Psoas muscle (tissue), 8 donors: ENCODE measurements around the gene PARP12. TPM values are rescaled to one million over a fixed set of nuclear protein-coding genes. Genes with fewer than 3 reads are reported as not detected.

ENCODE experiments used
- ATAC-seq, 4 donors: fragments of 200-7000 bp; cut with Tn5 transposase; one replicate each; pipeline ENCODE4 v1.9.1; 2020; ENCODE audit warnings: moderate library complexity in 3 of 4, mild to moderate bottlenecking in 2 of 4
- DNase-seq, 2 donors: peaks; one replicate each; pipeline ENCODE4 v3.0.0-alpha.2; 2020
- H3K27ac ChIP-seq: fragments of 200-600 bp; one replicate; pipeline ENCODE4 v1.8.0; 2022
- H3K27me3 ChIP-seq, 3 donors: fragments of 200-600 bp in 1 of 3; one replicate each; pipeline versions ENCODE4 v1.6.1 to v1.8.0; 2013 to 2022; ENCODE audit warnings: low read length in 2 of 3, mild to moderate bottlenecking in 2 of 3, moderate library complexity in 1 of 3; ENCODE audit not compliant: insufficient read depth in 3 of 3
- H3K36me3 ChIP-seq, 2 donors: fragments of 200-600 bp in 1 of 2; one replicate each; pipeline versions ENCODE4 v1.6.1 to v1.8.0; 2013 to 2022; ENCODE audit warnings: low read depth in 1 of 2, mild to moderate bottlenecking in 1 of 2, moderate library complexity in 1 of 2; ENCODE audit not compliant: insufficient read depth in 1 of 2
- H3K4me1 ChIP-seq: fragments of 200-600 bp; one replicate; pipeline ENCODE4 v1.8.0; 2022
- H3K4me3 ChIP-seq: fragments of 200-600 bp; one replicate; pipeline ENCODE4 v1.8.0; 2022; ENCODE audit warnings: mild to moderate bottlenecking
- H3K9me3 ChIP-seq: fragments of 200-600 bp; one replicate; pipeline ENCODE4 v1.8.0; 2022
- WGBS, 3 donors: extraction: QIAGEN DNeasy Blood & Tissue Kit; methylation state at CpG; one replicate each; pipeline versions ENCODE4 v1.1.6 to v1.1.7; 2013; 5-methylcytosine and 5-hydroxymethylcytosine counted together
- intact Hi-C, 2 donors: fragments of 100-400 bp; cut with DNase I; formaldehyde crosslinking; loops; one replicate each; pipeline versions ENCODE4 v1.11.0 to v1.14.2; 2022
- polyA plus RNA-seq, 3 donors: library from polyadenylated mRNA; stranded (reverse); fragments of 200-250 nt; gene quantifications; one replicate each; pipeline ENCODE4 v1.2.3, GENCODE V29; 2013
- total RNA-seq, 4 donors: library from RNA; stranded (reverse); fragmentation: NEBNext Ultra II Directional in 2 of 4; extraction: Animal tissue kit (Norgen Biotek cat#: 25700) in 2 of 4; gene quantifications; one replicate each; pipeline versions ENCODE4 v1.2.1 to v1.2.4, GENCODE V29; 2021 to 2023
- TF ChIP-seq, protein P1 (sequence below): fragments of 200-600 bp; IDR thresholded peaks from one replicate; pipeline ENCODE4 v1.8.0; 2022; ENCODE audit warnings: antibody characterized with exemption
- donor health status: healthy with polysubstance abuse.
- donor health status: DM: no; HTN: no; CAD: no; lungs with moderate emphysema.
- donor health status: Bipolar disorder and iron deficiency.
- donor health status: healthy.
- donor health status: DM: yes; HTN: yes; CAD: no.
- donor health status: DM: no; HTN: no; CAD: no.
- donor health status: DM: no; HTN: no; CAD: no.
- donor health status: DM: yes; HTN: yes; CAD: no.

The PARP12 gene
- total and polyA plus RNA-seq, 7 donors: 4.3 to 6.9 (median 5.2) TPM

DNA sequence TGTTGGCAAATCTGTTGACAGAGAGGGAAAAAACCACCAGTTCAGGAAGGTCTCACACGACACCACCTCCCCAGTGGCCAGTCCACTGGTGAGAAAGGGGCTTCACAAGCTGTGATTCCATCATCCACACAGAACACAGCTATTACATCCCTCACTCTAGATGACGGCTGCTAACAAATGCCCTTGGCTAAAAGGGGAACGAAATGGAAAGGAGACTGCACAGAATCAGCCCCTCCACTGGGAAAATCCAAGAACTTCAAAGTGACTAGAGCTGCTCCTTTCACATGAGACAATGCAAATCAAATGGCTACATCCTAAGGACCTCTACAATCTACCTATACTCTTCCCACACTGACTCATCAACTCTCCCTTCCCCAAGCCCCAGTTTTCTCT is 5.6 kb downstream of the PARP12 start:
- ATAC-seq (no peak), DNase-seq (no peak)
- H3K4me3 ChIP-seq: no peak overlapping the region
- intact Hi-C loops: no loop called here
- no peaks in the 10 kb centered on the region for H3K9me3 ChIP-seq
- peaks cover 0 to 6% of the 10 kb centered on the region in 2 donors for H3K36me3 ChIP-seq
- TF ChIP-seq, protein P1, sequence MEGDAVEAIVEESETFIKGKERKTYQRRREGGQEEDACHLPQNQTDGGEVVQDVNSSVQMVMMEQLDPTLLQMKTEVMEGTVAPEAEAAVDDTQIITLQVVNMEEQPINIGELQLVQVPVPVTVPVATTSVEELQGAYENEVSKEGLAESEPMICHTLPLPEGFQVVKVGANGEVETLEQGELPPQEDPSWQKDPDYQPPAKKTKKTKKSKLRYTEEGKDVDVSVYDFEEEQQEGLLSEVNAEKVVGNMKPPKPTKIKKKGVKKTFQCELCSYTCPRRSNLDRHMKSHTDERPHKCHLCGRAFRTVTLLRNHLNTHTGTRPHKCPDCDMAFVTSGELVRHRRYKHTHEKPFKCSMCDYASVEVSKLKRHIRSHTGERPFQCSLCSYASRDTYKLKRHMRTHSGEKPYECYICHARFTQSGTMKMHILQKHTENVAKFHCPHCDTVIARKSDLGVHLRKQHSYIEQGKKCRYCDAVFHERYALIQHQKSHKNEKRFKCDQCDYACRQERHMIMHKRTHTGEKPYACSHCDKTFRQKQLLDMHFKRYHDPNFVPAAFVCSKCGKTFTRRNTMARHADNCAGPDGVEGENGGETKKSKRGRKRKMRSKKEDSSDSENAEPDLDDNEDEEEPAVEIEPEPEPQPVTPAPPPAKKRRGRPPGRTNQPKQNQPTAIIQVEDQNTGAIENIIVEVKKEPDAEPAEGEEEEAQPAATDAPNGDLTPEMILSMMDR: no peak
- H3K27me3 ChIP-seq: no peaks in the 10 kb centered on the region
- no peaks in the 10 kb centered on the region for H3K4me1 ChIP-seq
- WGBS, 3 donors: 88 to 95% (median 92%) methylated on average over 3 of the region's 3 CpGs
- H3K27ac ChIP-seq: no peak overlapping the region

DNA sequence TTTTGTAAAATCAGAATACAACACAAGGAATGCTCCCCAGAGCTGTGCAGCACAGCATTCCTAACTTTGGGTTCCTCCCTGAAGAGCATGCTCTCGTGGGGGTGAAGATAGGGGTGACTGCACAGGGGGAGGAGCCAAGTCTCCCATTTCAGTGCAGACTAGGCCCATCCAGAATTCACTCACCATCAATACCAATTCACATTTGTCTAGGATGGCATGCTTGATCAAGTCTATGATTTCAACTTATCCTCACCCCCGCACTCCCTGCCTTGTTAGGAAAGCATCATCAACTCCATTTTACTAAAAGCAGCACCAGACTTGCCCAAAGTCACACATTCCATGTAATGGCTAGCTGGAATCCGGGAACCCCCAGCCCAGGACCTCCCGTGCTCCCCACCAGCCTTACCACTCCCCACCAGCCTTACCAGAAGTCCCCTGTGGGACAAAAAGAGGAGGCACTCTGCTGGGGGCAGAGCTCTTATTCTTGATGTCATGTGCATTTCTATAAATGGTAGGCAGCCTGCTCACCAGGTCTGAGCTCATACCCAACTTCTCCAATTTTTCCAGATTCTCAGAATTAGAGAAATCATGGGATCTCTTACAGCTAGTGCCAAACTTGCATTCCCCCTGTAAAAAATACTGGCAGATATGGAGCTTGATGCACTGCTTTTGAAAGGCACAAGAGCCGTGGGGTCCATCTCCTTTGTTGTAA is 6.2 kb downstream of the PARP12 start:
- H3K36me3 ChIP-seq: peaks cover 0 to 6% of the 10 kb centered on the region in 2 donors
- TF ChIP-seq, protein P1: no peak
- no peak for ATAC-seq

DNA sequence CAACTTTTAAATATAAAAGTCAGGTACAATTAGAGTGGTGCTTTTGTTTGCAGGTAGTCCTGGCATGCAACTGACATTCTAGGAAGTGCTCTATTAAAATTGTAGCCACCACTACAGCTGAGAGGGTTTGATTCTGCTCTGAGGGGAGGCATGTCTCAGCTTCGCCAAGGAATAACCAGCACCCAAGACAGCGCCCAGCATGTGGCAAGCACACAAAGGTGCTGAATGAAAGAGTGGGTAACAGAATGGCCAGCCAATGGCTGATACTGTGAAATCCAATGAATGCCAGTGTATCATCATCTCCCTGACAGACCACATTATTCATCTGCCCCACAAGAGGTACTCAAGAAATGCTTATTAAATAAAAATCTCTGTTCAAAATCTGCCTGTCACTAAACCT is 6.9 kb downstream of the PARP12 start:
- H3K36me3 ChIP-seq: peaks cover 0 to 6% of the 10 kb centered on the region in 2 donors
- H3K27ac ChIP-seq: no peak overlapping the region
- 92 to 100% (median 97%) methylated on average over 2 of the region's 2 CpGs for whole genome bisulfite sequencing, 3 donors
- TF ChIP-seq, protein P1: no peak
- no peak for DNase-seq
- intact Hi-C loops: no loop called here
- H3K9me3 ChIP-seq: no peaks in the 10 kb centered on the region
- no peak overlapping the region for H3K4me3 ChIP-seq
- H3K4me1 ChIP-seq: no peaks in the 10 kb centered on the region
- H3K27me3 ChIP-seq: no peaks in the 10 kb centered on the region
- no peak for ATAC-seq

More for the DNA sequence above, 6.2 kb downstream of the PARP12 start:
- WGBS, 3 donors: 89 to 97% (median 90%) methylated on average over 5 of the region's 5 CpGs
- no peak overlapping the region for H3K27ac ChIP-seq
- DNase-seq: no peak
- no peaks in the 10 kb centered on the region for H3K9me3 ChIP-seq
- H3K4me3 ChIP-seq: no peak overlapping the region
- intact Hi-C loops: no loop called here
- H3K4me1 ChIP-seq: no peaks in the 10 kb centered on the region
- H3K27me3 ChIP-seq: no peaks in the 10 kb centered on the region

DNA sequence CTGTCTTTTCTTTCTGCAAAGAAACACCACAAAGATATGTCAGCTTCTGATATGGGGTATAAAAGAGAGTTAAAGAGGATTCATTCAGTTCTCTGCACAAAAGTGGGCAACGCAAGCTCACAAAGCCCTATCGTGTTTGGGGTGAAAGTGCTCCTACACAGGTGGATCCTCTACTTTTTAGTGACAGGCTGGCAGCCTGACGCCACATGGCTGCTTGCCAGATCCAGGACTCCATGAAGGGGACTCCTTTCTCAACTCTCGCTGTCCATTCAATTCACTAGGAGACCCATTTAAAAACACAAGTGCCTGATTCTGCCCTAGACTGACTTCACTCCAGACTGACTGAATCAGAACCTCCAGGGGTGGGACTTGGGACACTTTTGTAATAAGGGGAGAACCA is 8.0 kb downstream of the PARP12 start:
- no peak for DNase-seq
- H3K4me1 ChIP-seq: no peaks in the 10 kb centered on the region
- H3K27me3 ChIP-seq: no peaks in the 10 kb centered on the region
- H3K36me3 ChIP-seq: peaks cover 0 to 6% of the 10 kb centered on the region in 2 donors
- TF ChIP-seq, protein P1: no peak
- H3K9me3 ChIP-seq: no peaks in the 10 kb centered on the region
- H3K4me3 ChIP-seq: no peak overlapping the region
- WGBS, 3 donors: 81 to 87% (median 83%) methylated on average over 4 of the region's 4 CpGs
- intact Hi-C loops: no loop called here
- ATAC-seq: no peak
- H3K27ac ChIP-seq: no peak overlapping the region
